Trophoblast cell (in vitro differentiated cells and primary cell): Measurements from ENCODE around the gene CLDN16.

Experiments used
- DNase-seq, 2 donors: peaks; one replicate each; pipeline ENCODE4 v3.0.0-alpha.2; 2016
- H2AFZ ChIP-seq: 2 replicates; pipeline ENCODE4 v1.6.1; 2013; ENCODE audit warnings: low read length, moderate library complexity, mild to moderate bottlenecking; ENCODE audit not compliant: insufficient read depth, poor library complexity
- H2AK5ac ChIP-seq: 2 replicates; pipeline ENCODE4 v1.6.1; 2013; ENCODE audit warnings: mild to moderate bottlenecking, low read length
- H2BK120ac ChIP-seq: 2 replicates; pipeline ENCODE4 v1.6.1; 2013; ENCODE audit warnings: low read length, mild to moderate bottlenecking, moderate library complexity; ENCODE audit not compliant: insufficient read depth, poor library complexity
- H2BK12ac ChIP-seq: 2 replicates; pipeline ENCODE4 v1.6.1; 2013; ENCODE audit warnings: mild to moderate bottlenecking, low read length, moderate library complexity
- H2BK5ac ChIP-seq: 2 replicates; pipeline ENCODE4 v1.6.1; 2013; ENCODE audit warnings: low read length, low read depth, moderate library complexity, mild to moderate bottlenecking; ENCODE audit not compliant: poor library complexity
- H3K14ac ChIP-seq: 2 replicates; pipeline ENCODE4 v1.6.1; 2013; ENCODE audit warnings: mild to moderate bottlenecking, low read length
- H3K18ac ChIP-seq: 2 replicates; pipeline ENCODE4 v1.6.1; 2013; ENCODE audit warnings: mild to moderate bottlenecking, low read length
- H3K23ac ChIP-seq: 2 replicates; pipeline ENCODE4 v1.6.1; 2013; ENCODE audit warnings: low read length
- H3K27ac ChIP-seq: 2 replicates; pipeline ENCODE4 v1.5.1; 2013; ENCODE audit warnings: low read depth, mild to moderate bottlenecking, inconsistent platforms, low read length, moderate library complexity
- H3K27me3 ChIP-seq: 2 replicates; pipeline ENCODE4 v1.6.1; 2013; ENCODE audit warnings: inconsistent platforms, mild to moderate bottlenecking, low read length, moderate library complexity; ENCODE audit not compliant: insufficient read depth
- H3K36me3 ChIP-seq, 2 experiments: 1 replicate in 1 of 2; 2 replicates in 1 of 2; pipeline ENCODE4 v1.6.1; 2013; ENCODE audit warnings: low read length in 2 of 2, mild to moderate bottlenecking in 2 of 2, moderate library complexity in 1 of 2; ENCODE audit not compliant: insufficient read depth in 2 of 2, control insufficient read depth in 1 of 2
- H3K4ac ChIP-seq: 2 replicates; pipeline ENCODE4 v1.6.1; 2013; ENCODE audit warnings: low read depth, mild to moderate bottlenecking, low read length, moderate library complexity
- H3K4me1 ChIP-seq, 2 experiments: 1 replicate in 1 of 2; 2 replicates in 1 of 2; pipeline ENCODE4 v1.6.1; 2013; ENCODE audit warnings: low read length in 2 of 2, mild to moderate bottlenecking in 2 of 2, moderate library complexity in 1 of 2; ENCODE audit not compliant: insufficient read depth in 2 of 2, control insufficient read depth in 1 of 2
- H3K4me2 ChIP-seq: 2 replicates; pipeline ENCODE4 v1.6.1; 2013; ENCODE audit warnings: inconsistent platforms, mild to moderate bottlenecking, low read length, moderate library complexity
- H3K4me3 ChIP-seq: 2 replicates; pipeline ENCODE4 v1.5.1; 2013; ENCODE audit warnings: mild to moderate bottlenecking, low read depth, low read length, inconsistent platforms
- H3K79me1 ChIP-seq: one replicate; pipeline ENCODE4 v1.6.1; 2013; ENCODE audit warnings: low read length
- H3K79me2 ChIP-seq: 2 replicates; pipeline ENCODE4 v1.6.1; 2013; ENCODE audit warnings: low read length, mild to moderate bottlenecking; ENCODE audit not compliant: control insufficient read depth, insufficient read depth, poor library complexity
- H3K9ac ChIP-seq: 2 replicates; pipeline ENCODE4 v1.6.1; 2013; ENCODE audit warnings: mild to moderate bottlenecking, low read length
- H3K9me3 ChIP-seq: 2 replicates; pipeline ENCODE4 v1.6.1; 2013; ENCODE audit warnings: low read depth, mild to moderate bottlenecking, control low read depth, inconsistent platforms, low read length; ENCODE audit not compliant: insufficient read depth
- H4K12ac ChIP-seq: 2 replicates; pipeline ENCODE4 v1.6.1; 2013; ENCODE audit warnings: low read depth, mild to moderate bottlenecking, low read length, moderate library complexity
- H4K8ac ChIP-seq: 2 replicates; pipeline ENCODE4 v1.6.1; 2013; ENCODE audit warnings: low read depth, mild to moderate bottlenecking, low read length, moderate library complexity
- H4K91ac ChIP-seq: one replicate; pipeline ENCODE4 v1.6.1; 2013; ENCODE audit warnings: low read depth, mild to moderate bottlenecking, low read length, moderate library complexity
- WGBS: extraction: QIAGEN DNeasy Blood & Tissue Kit; methylation state at CpG from one replicate; pipeline ENCODE4 v1.1.7; 2013; ENCODE audit warnings: missing lambda C conversion rate; ENCODE audit not compliant: insufficient read length, insufficient coverage; ENCODE audit errors: extremely low coverage; 5-methylcytosine and 5-hydroxymethylcytosine counted together

Gene CLDN16

DNA sequence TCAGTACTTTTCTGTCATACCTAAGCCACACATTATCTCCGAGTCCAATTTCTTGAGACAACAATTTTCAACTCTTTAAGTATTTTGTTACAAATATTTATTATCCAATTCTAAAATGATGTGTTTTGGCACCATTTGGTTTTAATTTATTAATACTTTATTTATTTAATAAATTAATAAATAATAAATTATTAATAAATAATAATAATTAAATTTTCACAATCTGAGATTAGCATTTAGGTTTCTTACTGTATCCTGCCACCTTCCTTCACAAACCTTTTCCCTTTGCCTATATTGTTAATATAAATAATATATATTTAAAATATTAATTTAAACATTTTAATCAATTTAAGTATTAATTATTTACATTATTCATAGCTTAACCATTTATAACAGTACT lies 37.9 kb downstream of the CLDN16 start:
- Histone ChIP-seq H2AFZ (no peak overlapping the region), H3K79me1 (no peaks in the 10 kb centered on the region), H3K4ac (no peak overlapping the region), H3K18ac (no peak overlapping the region), H3K14ac (no peak overlapping the region), H4K8ac (no peak overlapping the region), H3K4me1 (no peaks in the 10 kb centered on the region), H3K9ac (no peak overlapping the region), H4K91ac (no peak overlapping the region), H2BK120ac (no peak overlapping the region), H2BK12ac (no peak overlapping the region), H3K4me2 (no peak overlapping the region), H2BK5ac (no peak overlapping the region), H3K27ac (no peak overlapping the region), H3K27me3 (no peaks in the 10 kb centered on the region), H3K79me2 (no peaks in the 10 kb centered on the region), H2AK5ac (no peak overlapping the region), H3K9me3 (no peaks in the 10 kb centered on the region), H3K36me3 (no peaks in the 10 kb centered on the region), H3K4me3 (no peak overlapping the region), H4K12ac (no peak overlapping the region), H3K23ac (no peak overlapping the region)
- DNase-seq, result no peak
- WGBS, result no CpG with 5 or more reads among the region's 1 CpG

DNA sequence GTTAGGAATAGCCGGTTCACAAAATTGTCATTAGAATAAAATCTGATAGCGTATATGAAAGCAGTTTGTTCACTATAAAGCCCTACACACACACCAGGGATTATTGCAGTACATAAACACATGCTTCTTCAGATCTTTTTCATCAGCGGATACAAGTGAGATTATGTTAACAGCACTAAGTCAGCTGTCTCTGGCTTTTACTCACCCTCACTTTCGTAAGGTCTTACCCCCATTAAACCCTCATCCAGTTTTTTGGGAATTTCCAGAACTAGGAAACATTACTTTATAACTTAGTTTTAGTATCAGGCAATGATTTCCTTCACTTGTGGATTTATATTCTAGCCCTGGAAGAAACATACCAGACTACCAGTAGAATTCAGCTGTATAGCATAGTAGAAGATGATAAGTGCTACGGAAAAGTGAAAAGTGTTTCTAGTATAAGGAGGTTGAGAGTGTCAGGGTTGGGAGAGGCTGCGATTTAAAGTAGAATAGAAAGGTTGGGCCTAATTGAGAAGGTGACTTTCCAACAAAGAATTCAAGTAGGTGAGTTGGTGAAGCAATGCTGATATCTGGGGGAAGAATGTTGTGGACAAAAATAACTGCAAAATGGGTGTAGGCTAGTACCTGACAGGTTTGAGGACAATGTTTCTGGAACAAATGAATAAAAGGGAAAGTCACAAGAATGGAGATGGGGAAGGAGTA lies 39.0 kb downstream of the CLDN16 start:
- Histone ChIP-seq H3K9me3 (no peaks in the 10 kb centered on the region), H3K4ac (no peak overlapping the region), H3K9ac (no peak overlapping the region), H3K14ac (no peak overlapping the region), H3K23ac (no peak overlapping the region), H2BK5ac (no peak overlapping the region), H3K4me2 (no peak overlapping the region), H4K91ac (no peak overlapping the region), H2AK5ac (no peak overlapping the region), H2BK120ac (no peak overlapping the region), H3K27me3 (no peaks in the 10 kb centered on the region), H3K79me2 (no peaks in the 10 kb centered on the region), H2BK12ac (no peak overlapping the region), H3K4me1 (no peaks in the 10 kb centered on the region), H3K36me3 (no peaks in the 10 kb centered on the region), H4K12ac (no peak overlapping the region), H3K27ac (no peak overlapping the region), H3K79me1 (no peaks in the 10 kb centered on the region), H2AFZ (no peak overlapping the region), H3K4me3 (no peak overlapping the region), H4K8ac (no peak overlapping the region), H3K18ac (no peak overlapping the region)
- DNase-seq, result peak; percentile 22 to 75
- no CpG with 5 or more reads among the region's 6 CpGs for WGBS

- peak; percentile 80 to 87 for DNase-seq
- H4K12ac ChIP-seq, result no peak overlapping the region
- H3K27me3 ChIP-seq, result no peaks in the 10 kb centered on the region
- no peaks in the 10 kb centered on the region for H3K36me3 ChIP-seq
- H4K91ac ChIP-seq, result no peak overlapping the region
- H2BK12ac ChIP-seq, result no peak overlapping the region
- H2BK5ac ChIP-seq, result no peak overlapping the region
- no peak overlapping the region for H3K4me3 ChIP-seq
- no peak overlapping the region for H2AFZ ChIP-seq
- no peak overlapping the region for H2AK5ac ChIP-seq
- H4K8ac ChIP-seq, result no peak overlapping the region
- no peak overlapping the region for H3K4me2 ChIP-seq
- H3K4ac ChIP-seq, result no peak overlapping the region
- H3K23ac ChIP-seq, result no peak overlapping the region
- no peak overlapping the region for H2BK120ac ChIP-seq
- H3K79me2 ChIP-seq, result no peaks in the 10 kb centered on the region
- no peak overlapping the region for H3K14ac ChIP-seq
- H3K27ac ChIP-seq, result no peak overlapping the region
- H3K9me3 ChIP-seq, result no peaks in the 10 kb centered on the region
- no peak overlapping the region for H3K18ac ChIP-seq
- no peaks in the 10 kb centered on the region for H3K4me1 ChIP-seq
- H3K79me1 ChIP-seq, result no peaks in the 10 kb centered on the region
- no CpG with 5 or more reads among the region's 2 CpGs for WGBS
- no peak overlapping the region for H3K9ac ChIP-seq
Observed at GRCh38 chr3:190429681-190430080, 41.7 kb downstream of the CLDN16 start.

DNA sequence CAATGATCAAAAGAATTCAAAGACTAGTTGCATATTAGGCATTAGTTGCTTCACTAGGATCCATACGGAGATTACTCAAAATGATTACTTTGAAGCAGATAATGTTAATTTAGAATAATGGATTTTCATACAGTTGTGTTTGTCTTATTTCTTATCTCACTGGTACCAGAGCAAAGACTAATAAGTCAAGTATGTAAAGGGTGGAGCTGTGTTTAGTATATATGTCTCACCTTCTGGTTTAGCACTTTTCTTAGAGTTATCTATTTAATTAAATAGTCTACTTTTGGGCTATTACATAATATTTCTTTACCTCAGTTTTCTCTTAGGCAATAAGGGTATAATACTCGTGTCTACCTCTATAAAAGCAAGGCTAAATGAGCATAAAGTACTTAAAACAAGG lies 42.9 kb downstream of the CLDN16 start:
- Histone ChIP-seq H2BK120ac (no peak overlapping the region), H4K8ac (no peak overlapping the region), H3K79me1 (no peaks in the 10 kb centered on the region), H2BK12ac (no peak overlapping the region), H3K23ac (no peak overlapping the region), H2AFZ (no peak overlapping the region), H4K12ac (no peak overlapping the region), H3K9ac (no peak overlapping the region), H3K14ac (no peak overlapping the region), H3K4me2 (no peak overlapping the region), H4K91ac (no peak overlapping the region), H3K4ac (no peak overlapping the region), H2BK5ac (no peak overlapping the region), H3K9me3 (no peaks in the 10 kb centered on the region), H3K27ac (no peak overlapping the region), H3K36me3 (no peaks in the 10 kb centered on the region), H3K18ac (no peak overlapping the region), H3K79me2 (no peaks in the 10 kb centered on the region), H3K4me3 (no peak overlapping the region), H3K27me3 (no peaks in the 10 kb centered on the region), H3K4me1 (no peaks in the 10 kb centered on the region), H2AK5ac (no peak overlapping the region)
- WGBS, result no CpG with 5 or more reads among the region's 2 CpGs
- DNase-seq, result no peak
